Raji (cell line): Measurements from ENCODE around the gene MANSC1.

Experiments
- POLR2A ChIP-seq: IDR thresholded peaks from 2 replicates; pipeline ENCODE4 v1.6.1; 2011; ENCODE audit warnings: low read depth, low read length, control low read depth; ENCODE audit not compliant: insufficient read depth

MANSC1 gene

GRCh38 chr12:12338527-12339168 is 11.4 kb downstream of the MANSC1 start:
- TF ChIP-seq POLR2A: no peak

GRCh38 chr12:12336511-12336910 is 13.5 kb downstream of the MANSC1 start:
- TF ChIP-seq POLR2A: no peak

DNA sequence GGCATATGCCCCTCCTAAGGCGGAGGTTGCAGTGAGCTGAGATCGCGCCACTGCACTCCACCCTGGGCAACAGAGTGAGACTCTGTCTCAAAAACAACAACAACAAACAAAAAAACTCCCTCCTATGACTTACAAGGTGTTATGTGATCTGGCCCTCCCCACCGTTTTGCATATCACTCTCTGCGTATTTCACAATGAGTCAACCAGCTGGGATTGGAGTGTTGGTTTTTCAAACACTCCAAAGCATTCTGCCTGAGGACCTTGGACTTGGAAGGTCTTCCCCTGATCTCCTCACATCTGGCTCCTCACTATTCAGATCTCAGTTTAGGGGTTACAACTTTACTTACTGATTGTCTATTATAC is 14.0 kb downstream of the MANSC1 start:
- no peak for TF ChIP-seq POLR2A

- TF ChIP-seq POLR2A: no peak
These were observed 15.5 kb downstream of the MANSC1 start for GRCh38 chr12:12334367-12335040.

DNA sequence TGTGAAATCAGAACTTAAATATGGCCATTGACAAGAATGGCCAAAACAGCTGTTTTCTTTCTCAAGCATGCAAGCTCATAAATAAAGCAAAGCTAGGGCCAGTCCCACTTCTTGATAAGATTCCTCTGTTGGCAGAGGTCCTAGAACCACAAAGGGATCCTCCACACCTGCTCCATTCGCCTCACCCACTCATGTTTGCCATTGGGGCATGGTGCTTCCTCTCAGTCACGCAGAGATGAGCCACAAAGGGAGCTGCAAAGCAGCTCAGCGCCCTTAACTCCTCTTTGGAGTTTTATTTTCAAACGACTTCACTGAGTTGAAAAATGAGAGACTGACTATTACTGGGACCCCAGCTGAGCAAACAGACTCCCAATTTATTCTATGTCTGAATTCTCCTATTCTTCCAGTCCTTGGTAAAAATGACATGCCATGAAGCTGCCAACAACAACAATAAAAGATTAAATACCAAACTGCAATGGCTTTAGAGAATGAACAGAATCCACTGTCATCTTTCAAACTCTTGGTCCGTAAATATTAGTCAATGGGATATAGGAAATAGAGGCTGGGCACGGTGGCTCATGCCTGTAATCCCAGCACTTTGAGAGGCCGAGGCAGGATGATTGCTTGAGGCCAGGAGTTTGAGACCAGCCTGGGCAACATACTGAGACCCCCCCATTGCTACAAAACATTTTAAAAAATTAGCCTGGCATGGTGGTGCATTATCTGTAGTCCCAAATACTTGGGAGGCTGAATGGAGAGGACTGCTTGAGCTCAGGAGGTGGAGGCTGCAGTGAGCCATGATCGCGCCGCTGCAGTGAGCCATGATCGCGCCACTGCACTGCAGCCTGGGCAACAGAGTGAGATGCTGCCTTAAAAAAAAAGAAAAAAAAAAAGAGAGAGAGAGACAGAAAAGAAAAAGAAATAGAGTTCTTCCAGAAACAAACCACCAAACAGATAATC is 16.4 kb downstream of the MANSC1 start:
- no peak for TF ChIP-seq POLR2A

GRCh38 chr12:12331896-12332295 is 18.1 kb downstream of the MANSC1 start:
- no peak for TF ChIP-seq POLR2A

DNA sequence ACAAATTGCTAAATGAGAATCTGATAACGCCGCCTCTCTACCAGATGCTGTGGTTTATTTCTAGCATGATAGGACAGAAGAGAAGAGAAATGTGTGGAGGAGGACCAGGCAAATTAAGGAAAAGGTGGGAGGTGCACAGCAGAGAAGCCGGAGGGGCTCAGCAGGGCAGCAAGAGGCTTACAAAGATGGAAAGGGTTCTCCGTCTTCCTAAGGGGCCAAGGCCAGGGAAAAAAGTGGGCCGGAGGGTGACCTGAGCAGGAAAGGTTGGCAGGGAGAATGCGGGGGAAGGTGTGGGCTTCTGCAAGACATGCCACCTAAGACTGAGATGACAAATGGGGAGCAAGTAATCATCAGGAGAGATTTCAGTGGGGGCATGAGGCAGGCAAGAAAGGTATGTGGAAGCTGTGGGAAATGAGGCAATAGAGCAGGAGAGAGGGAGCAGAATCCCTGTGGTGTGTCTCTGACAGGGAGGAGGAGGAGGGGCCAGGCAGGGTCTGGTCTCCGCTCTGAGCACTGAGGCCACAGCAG is 18.7 kb downstream of the MANSC1 start:
- no peak for TF ChIP-seq POLR2A

GRCh38 chr12:12327802-12328201 is 22.2 kb downstream of the MANSC1 start:
- no peak for TF ChIP-seq POLR2A

- no peak for TF ChIP-seq POLR2A
These were observed 23.8 kb downstream of the MANSC1 start for GRCh38 chr12:12326262-12326661.

- no peak for TF ChIP-seq POLR2A
These were observed 26.5 kb downstream of the MANSC1 start for GRCh38 chr12:12323591-12323990.

- TF ChIP-seq POLR2A: no peak
These were observed 26.9 kb downstream of the MANSC1 start for GRCh38 chr12:12323118-12323517.

DNA sequence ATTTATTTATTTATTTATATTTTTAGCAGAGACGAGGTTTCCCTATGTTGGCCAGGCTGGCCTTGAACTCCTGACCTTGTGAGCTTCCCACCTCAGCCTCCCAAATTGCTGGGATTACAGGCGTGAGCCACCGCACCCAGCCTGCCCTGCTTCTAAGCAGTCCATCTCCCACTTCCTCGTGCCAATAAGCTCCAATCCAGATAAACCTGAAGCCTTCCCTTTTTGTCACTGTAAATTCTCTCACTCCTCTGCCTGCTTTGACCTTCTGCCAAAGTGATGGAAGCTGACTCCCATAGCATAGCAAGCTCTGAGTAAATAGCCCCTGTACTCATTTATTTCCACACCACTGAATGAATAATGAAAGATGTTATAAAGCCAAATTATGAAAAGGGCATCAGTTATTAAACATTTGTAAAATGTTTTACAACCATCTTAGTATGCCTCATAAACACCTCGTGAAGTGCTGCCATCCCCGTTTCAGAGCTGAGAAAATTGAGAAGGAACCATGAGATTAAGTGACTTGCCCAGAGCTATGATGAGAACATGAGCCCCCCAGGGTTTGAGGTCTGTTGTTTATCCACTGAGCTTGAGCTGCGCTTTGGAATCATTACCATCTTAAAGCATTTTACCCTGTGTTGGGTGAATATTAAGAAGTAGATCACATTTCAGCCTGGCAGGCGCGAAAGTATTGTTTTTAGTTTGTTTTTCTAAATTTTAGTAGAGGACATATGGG is 30.4 kb downstream of the MANSC1 start:
- no peak for TF ChIP-seq POLR2A

DNA sequence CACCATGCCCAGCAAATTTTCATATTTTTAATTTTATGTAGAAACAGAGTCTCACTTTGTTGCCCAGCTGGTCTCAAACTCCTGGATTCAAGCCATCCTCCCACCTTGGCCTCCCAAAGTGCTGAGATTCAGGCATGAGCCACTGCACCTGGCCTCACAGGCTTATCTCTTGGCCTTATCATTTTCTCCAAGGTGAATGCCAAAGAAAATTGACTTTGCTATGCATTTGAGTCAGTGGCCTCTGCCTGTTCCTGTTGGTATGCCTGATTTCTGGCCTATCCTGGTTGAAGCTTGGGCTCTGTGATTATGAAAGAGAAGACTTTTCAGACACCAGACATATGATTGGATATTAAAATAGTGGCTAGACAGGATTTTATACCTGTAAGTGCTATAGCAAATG is 34.2 kb downstream of the MANSC1 start:
- no peak for TF ChIP-seq POLR2A

GRCh38 chr12:12305568-12306300 is 44.3 kb downstream of the MANSC1 start:
- no peak for TF ChIP-seq POLR2A
